Transverse colon (tissue), 4 donors: ENCODE measurements around the gene USPL1.

Source experiments
- CTCF ChIP-seq, 5 experiments: fragments of 200-600 bp in 3 of 5; fragments of 450-650 bp in 2 of 5; sonication (generic) in 3 of 5; IDR thresholded peaks; 1 replicate in 2 of 5; 2 replicates in 3 of 5; pipeline ENCODE4 v1.5.1; 2016 to 2017; ENCODE audit warnings: antibody characterized with exemption in 5 of 5, inconsistent platforms in 3 of 5, mild to moderate bottlenecking in 2 of 5, moderate library complexity in 1 of 5
- POLR2AphosphoS5 ChIP-seq, 3 donors: sonication (generic); formaldehyde crosslinking; IDR thresholded peaks; one replicate each; pipeline ENCODE4 v1.6.1; 2016; ENCODE audit warnings: antibody characterized with exemption in 3 of 3

GRCh38 chr13:30607908-30608307 lies 9.8 kb upstream of the USPL1 start:
- no peak for TF ChIP-seq CTCF (IDR thresholded peaks at IDR 0.05)
- no peak for TF ChIP-seq POLR2AphosphoS5 (IDR thresholded peaks at IDR 0.05)
